HCT116 (cell line): ENCODE data around the gene LPAR1.

Experiments used
- CEBPB ChIP-seq: IDR thresholded peaks from 2 replicates; pipeline ENCODE4 v1.6.1; 2012; ENCODE audit warnings: low read depth
- RAD21 ChIP-seq: IDR thresholded peaks from 2 replicates; pipeline ENCODE4 v1.6.1; 2012; ENCODE audit warnings: low read depth, mild to moderate bottlenecking

DNA sequence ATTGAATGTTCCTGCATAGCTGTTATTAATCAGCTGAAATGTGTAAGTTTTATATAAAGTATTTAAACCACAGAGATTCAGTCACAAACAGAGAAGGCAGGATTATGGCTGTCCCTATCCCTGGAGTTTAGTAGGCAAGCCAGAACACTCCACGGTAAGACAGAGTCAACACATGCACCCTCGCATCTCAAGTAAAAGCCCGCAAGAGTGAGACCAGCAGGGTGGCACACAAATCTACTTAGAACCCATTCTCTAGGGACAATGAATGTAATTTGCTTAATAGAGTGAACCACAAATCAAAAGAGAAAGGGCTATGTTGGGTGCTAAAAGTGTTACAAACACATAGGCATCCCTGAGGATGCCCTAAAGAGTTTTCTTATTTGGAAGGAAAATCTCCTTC, 35.1 kb downstream of the LPAR1 start:
- TF ChIP-seq RAD21 (no peak), CEBPB (no peak)
